Measurements from ENCODE around the gene TNS1. TPM values are rescaled to one million over a fixed set of nuclear protein-coding genes. Genes with fewer than 3 reads are reported as not detected.

Gene TNS1
- total RNA-seq, 6 experiments from 2014 or later, result 113 to 139 (median 126) TPM

DNA sequence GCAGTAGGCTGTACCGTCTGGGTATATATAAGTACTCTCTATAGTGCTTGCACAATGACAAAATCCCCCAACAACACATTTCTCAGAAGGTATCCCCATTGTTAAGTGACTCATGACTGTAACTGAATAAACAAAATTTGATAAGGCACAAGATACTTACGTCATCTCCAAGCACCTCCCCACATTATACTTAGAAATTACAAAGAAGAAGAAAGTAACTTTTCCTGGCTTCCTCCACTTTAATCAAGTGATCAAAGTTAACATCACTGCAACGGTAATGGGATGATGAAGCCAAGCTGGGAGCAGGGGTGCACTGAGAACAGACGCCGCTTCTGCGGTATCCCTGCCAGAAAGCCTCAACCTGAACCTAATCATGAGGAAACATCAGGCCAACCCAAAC is 9.7 kb downstream of the TNS1 start:
- peak overlapping the region; percentile 81 for H3K4me3 Mint-ChIP-seq
- no peaks in the 10 kb centered on the region; the same call in 1 of the 2 replicates for H3K9me3 Mint-ChIP-seq
- peaks cover 28% of the 10 kb centered on the region for H3K36me3 Mint-ChIP-seq (ENCODE audit: low read depth)
- TF ChIP-seq, protein P1, sequence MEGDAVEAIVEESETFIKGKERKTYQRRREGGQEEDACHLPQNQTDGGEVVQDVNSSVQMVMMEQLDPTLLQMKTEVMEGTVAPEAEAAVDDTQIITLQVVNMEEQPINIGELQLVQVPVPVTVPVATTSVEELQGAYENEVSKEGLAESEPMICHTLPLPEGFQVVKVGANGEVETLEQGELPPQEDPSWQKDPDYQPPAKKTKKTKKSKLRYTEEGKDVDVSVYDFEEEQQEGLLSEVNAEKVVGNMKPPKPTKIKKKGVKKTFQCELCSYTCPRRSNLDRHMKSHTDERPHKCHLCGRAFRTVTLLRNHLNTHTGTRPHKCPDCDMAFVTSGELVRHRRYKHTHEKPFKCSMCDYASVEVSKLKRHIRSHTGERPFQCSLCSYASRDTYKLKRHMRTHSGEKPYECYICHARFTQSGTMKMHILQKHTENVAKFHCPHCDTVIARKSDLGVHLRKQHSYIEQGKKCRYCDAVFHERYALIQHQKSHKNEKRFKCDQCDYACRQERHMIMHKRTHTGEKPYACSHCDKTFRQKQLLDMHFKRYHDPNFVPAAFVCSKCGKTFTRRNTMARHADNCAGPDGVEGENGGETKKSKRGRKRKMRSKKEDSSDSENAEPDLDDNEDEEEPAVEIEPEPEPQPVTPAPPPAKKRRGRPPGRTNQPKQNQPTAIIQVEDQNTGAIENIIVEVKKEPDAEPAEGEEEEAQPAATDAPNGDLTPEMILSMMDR (IDR thresholded peaks at IDR 0.05), result no peak
- peaks cover 67% of the 10 kb centered on the region for H3K4me1 Mint-ChIP-seq (ENCODE audit: low read depth)
- peak; percentile 60 for DNase-seq
- peak overlapping the region; percentile 92 for H3K27ac Mint-ChIP-seq
- peaks cover 5% of the 10 kb centered on the region for H3K27me3 Mint-ChIP-seq (ENCODE audit: insufficient read depth)

DNA sequence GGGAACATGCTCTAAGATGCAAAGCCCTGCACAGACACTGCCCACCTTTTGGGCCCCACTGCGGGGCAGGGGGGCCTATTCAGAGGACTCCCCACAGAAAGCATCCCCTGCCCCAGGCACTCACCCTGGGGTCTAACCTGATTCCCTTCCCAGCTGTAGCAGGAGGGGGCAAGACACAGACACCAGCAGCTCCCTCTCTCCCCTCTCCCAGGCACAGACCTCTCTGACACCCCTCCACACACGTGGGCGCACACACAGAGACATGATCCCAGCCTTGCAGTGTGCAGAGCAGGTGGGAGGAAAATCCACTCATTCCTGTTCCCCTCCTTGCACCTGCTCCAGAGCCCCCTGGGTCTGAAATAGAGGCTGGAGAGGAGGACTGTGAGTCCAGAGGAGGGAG is 10.7 kb downstream of the TNS1 start:
- H3K36me3 Mint-ChIP-seq (ENCODE audit: low read depth), result peaks cover 17% of the 10 kb centered on the region
- TF ChIP-seq, protein P1 (IDR thresholded peaks at IDR 0.05), result no peak
- H3K27ac Mint-ChIP-seq, result peak overlapping the region; percentile 92; the same call in 1 of the 2 replicates
- H3K27me3 Mint-ChIP-seq (ENCODE audit: insufficient read depth), result peaks cover 5% of the 10 kb centered on the region
- no peak overlapping the region for H3K4me3 Mint-ChIP-seq
- no peak for DNase-seq
- H3K9me3 Mint-ChIP-seq, result no peaks in the 10 kb centered on the region
- H3K4me1 Mint-ChIP-seq (ENCODE audit: low read depth), result peaks cover 57% of the 10 kb centered on the region

DNA sequence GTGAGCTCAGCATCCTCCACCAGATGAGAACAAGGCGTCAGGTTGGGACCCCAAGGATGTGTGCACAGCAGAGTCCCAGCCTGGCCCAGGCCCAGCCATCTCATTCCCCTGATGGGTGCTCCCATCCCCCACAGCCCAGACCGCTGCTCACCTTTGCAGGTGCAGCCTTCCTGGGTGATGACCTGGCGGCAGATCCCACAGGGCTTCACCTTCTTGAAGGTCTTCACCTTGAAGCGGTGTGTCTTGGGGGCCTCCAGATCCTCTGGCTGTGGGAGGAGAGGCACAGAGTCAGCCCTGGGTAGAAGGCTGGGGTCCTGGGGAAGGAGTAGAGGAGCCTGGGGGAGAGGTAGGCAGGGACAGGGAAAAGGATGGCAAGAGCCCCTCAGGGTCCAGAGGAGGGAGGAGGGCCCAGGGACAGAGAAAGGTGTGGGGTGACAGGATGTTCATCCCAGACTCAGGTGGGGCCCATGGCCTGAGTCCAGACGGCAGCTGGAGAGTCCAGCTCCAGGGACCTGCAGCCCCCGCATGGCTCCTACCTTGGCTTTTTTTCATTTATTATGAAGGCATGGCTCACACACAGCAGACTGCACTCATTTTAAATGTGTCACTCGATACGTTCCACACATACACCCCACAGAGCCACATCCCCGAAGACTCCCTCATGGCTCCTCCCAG is 11.9 kb downstream of the TNS1 start:
- TF ChIP-seq, protein P1 (IDR thresholded peaks at IDR 0.05), result no peak
- Mint-ChIP-seq H3K4me3 (no peak overlapping the region), H3K27ac (no peak overlapping the region; the same call in 1 of the 2 replicates), H3K27me3 (ENCODE audit: insufficient read depth) (peaks cover 5% of the 10 kb centered on the region), H3K9me3 (no peaks in the 10 kb centered on the region), H3K36me3 (ENCODE audit: low read depth) (peaks cover 20% of the 10 kb centered on the region), H3K4me1 (ENCODE audit: low read depth) (peaks cover 45% of the 10 kb centered on the region)
- no peak for DNase-seq

DNA sequence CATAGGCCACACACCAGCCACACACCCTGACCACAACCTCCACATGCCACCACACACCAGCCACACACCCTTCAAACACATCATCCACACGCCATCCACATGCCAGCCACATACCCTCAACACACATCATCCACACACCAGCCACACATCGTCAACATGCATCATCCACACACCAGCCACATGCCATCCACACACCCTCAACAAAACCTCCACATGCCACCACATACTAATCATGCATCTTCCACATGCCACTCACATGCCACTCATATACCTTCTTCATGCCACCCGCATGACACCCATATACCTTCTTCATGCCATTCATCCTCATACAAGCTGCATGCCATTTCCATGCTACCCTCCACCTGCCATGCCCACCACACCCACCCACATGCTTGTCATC is 12.4 kb downstream of the TNS1 start:
- Mint-ChIP-seq H3K27ac (no peak overlapping the region), H3K9me3 (no peaks in the 10 kb centered on the region), H3K4me1 (ENCODE audit: low read depth) (peaks cover 40% of the 10 kb centered on the region), H3K4me3 (no peak overlapping the region), H3K27me3 (ENCODE audit: insufficient read depth) (peaks cover 5% of the 10 kb centered on the region), H3K36me3 (ENCODE audit: low read depth) (peaks cover 20% of the 10 kb centered on the region)
- DNase-seq, result no peak
- TF ChIP-seq, protein P1 (IDR thresholded peaks at IDR 0.05), result no peak

DNA sequence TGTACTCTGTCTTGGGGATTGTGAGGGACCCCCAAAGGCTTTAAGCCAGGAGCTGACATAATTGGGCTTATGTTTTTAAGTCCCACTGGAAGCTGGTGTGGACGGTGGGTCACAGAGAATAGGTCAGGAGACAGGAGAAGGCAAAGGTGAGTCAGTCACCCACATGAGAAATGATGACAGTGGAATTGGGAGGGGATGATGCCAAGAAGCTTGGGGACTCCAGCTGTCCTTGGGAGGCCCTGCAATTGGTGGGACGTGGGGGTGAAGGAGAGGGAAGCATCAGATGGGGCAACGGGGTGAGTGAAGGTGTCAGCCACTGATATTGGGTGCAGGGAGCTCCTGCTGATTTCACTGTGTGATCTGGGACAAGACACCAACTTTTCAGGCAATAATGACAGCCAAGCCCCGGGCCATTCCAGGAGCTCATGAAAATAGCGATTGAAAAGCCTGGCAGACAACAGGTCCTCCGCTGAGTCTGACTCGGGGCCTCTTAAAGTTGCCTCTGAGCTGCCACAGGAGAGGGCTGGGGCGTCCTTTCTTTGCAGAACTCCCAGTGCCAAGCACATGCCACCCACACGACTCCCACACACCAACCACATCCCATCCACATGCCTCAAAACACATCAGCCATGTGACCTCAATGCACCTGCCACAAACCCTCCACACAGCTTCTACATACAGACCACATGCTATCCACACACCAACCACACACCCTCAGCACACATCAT is 13.4 kb downstream of the TNS1 start:
- H3K9me3 Mint-ChIP-seq, result no peaks in the 10 kb centered on the region
- peak overlapping the region; percentile 2; the same call in 1 of the 2 replicates for H3K4me3 Mint-ChIP-seq
- TF ChIP-seq, protein P1 (IDR thresholded peaks at IDR 0.05), result no peak
- no peak for DNase-seq
- peaks cover 20% of the 10 kb centered on the region for H3K36me3 Mint-ChIP-seq (ENCODE audit: low read depth)
- peaks cover 30% of the 10 kb centered on the region for H3K4me1 Mint-ChIP-seq (ENCODE audit: low read depth)
- H3K27ac Mint-ChIP-seq, result peak overlapping the region; percentile 78
- peaks cover 5% of the 10 kb centered on the region for H3K27me3 Mint-ChIP-seq (ENCODE audit: insufficient read depth)

All from HFFc6 (cell line).